Mesenchymal stem cell (in vitro differentiated cells and primary cell): Measurements from ENCODE around the gene DDX10.

ENCODE experiments used
- DNase-seq: peaks from one replicate; pipeline ENCODE4 v3.0.0-alpha.2; 2013
- H2AFZ ChIP-seq: one replicate; pipeline ENCODE4 v1.6.1; 2013; ENCODE audit warnings: low read depth, mild to moderate bottlenecking, control low read depth, inconsistent platforms, low read length, moderate library complexity
- H2AK5ac ChIP-seq: 2 replicates; pipeline ENCODE4 v1.6.1; 2013; ENCODE audit warnings: low read length, moderate library complexity, mild to moderate bottlenecking, inconsistent platforms; ENCODE audit not compliant: severe bottlenecking
- H2BK120ac ChIP-seq: one replicate; pipeline ENCODE4 v1.6.1; 2013; ENCODE audit warnings: low read depth, mild to moderate bottlenecking, inconsistent platforms, low read length, moderate library complexity
- H2BK12ac ChIP-seq, 2 experiments: one replicate each; pipeline ENCODE4 v1.6.1; 2013; ENCODE audit warnings: inconsistent platforms in 2 of 2, low read length in 2 of 2, mild to moderate bottlenecking in 2 of 2, moderate library complexity in 2 of 2, control low read depth in 1 of 2
- H2BK15ac ChIP-seq: one replicate; pipeline ENCODE4 v1.6.1; 2013; ENCODE audit warnings: mild to moderate bottlenecking, low read depth, inconsistent platforms; ENCODE audit not compliant: poor library complexity, severe bottlenecking
- H2BK5ac ChIP-seq: 2 replicates; pipeline ENCODE4 v1.6.1; 2013; ENCODE audit warnings: low read depth, mild to moderate bottlenecking, low read length, control low read depth, inconsistent platforms; ENCODE audit not compliant: poor library complexity, severe bottlenecking
- H3K14ac ChIP-seq, 2 experiments: one replicate each; pipeline ENCODE4 v1.6.1; 2013; ENCODE audit warnings: inconsistent platforms in 2 of 2, low read length in 2 of 2, control low read depth in 1 of 2, mild to moderate bottlenecking in 1 of 2, moderate library complexity in 1 of 2
- H3K18ac ChIP-seq, 2 experiments: one replicate each; pipeline ENCODE4 v1.6.1; 2013; ENCODE audit warnings: inconsistent platforms in 2 of 2, low read length in 2 of 2, control low read depth in 1 of 2, low read depth in 1 of 2, mild to moderate bottlenecking in 1 of 2
- H3K23ac ChIP-seq, 2 experiments: one replicate each; pipeline ENCODE4 v1.6.1; 2013; ENCODE audit warnings: inconsistent platforms in 2 of 2, low read length in 2 of 2, mild to moderate bottlenecking in 2 of 2, moderate library complexity in 2 of 2, control low read depth in 1 of 2
- H3K27ac ChIP-seq: 2 replicates; pipeline ENCODE4 v1.5.1; 2013; ENCODE audit warnings: mild to moderate bottlenecking, moderate library complexity, low read length, control low read depth, inconsistent platforms; ENCODE audit not compliant: poor library complexity, severe bottlenecking
- H3K27me3 ChIP-seq, 2 experiments: 2 replicates each; pipeline versions ENCODE4 v1.6.1 to v1.7.0; 2013; ENCODE audit warnings: low read length in 2 of 2, mild to moderate bottlenecking in 2 of 2, moderate library complexity in 2 of 2, control low read depth in 1 of 2, inconsistent platforms in 1 of 2; ENCODE audit not compliant: control insufficient read depth in 1 of 2, insufficient read depth in 1 of 2
- H3K36me3 ChIP-seq, 2 experiments: 2 replicates each; pipeline versions ENCODE4 v1.6.1 to v1.7.0; 2013; ENCODE audit warnings: low read length in 2 of 2, control low read depth in 1 of 2, inconsistent platforms in 1 of 2, low read depth in 1 of 2, mild to moderate bottlenecking in 1 of 2; ENCODE audit not compliant: insufficient read depth in 2 of 2, control insufficient read depth in 1 of 2
- H3K4ac ChIP-seq, 2 experiments: one replicate each; pipeline ENCODE4 v1.6.1; 2013; ENCODE audit warnings: inconsistent platforms in 2 of 2, low read length in 2 of 2, mild to moderate bottlenecking in 2 of 2, moderate library complexity in 2 of 2, control low read depth in 1 of 2, low read depth in 1 of 2
- H3K4me1 ChIP-seq: 2 replicates; pipeline ENCODE4 v1.6.1; 2013; ENCODE audit warnings: low read depth, low read length, control low read depth; ENCODE audit not compliant: control insufficient read depth, insufficient read depth
- H3K4me2 ChIP-seq: 2 replicates; pipeline ENCODE4 v1.6.1; 2013; ENCODE audit warnings: low read length, mild to moderate bottlenecking, inconsistent platforms; ENCODE audit not compliant: poor library complexity, severe bottlenecking
- H3K4me3 ChIP-seq, 2 experiments: 2 replicates each; pipeline versions ENCODE4 v1.5.1 to v1.7.0; 2013; ENCODE audit warnings: low read length in 2 of 2, mild to moderate bottlenecking in 2 of 2, control low read depth in 1 of 2, low read depth in 1 of 2; ENCODE audit not compliant: insufficient read depth in 1 of 2
- H3K79me1 ChIP-seq: replicated peaks from 2 replicates; pipeline ENCODE4 v1.6.1; 2013; ENCODE audit warnings: mild to moderate bottlenecking, control low read depth, low read length, inconsistent platforms; ENCODE audit not compliant: poor library complexity, severe bottlenecking
- H3K9ac ChIP-seq: 2 replicates; pipeline ENCODE4 v1.7.0; 2013; ENCODE audit warnings: mild to moderate bottlenecking, low read length, moderate library complexity
- H3K9me3 ChIP-seq: 2 replicates; pipeline ENCODE4 v1.7.0; 2013; ENCODE audit warnings: mild to moderate bottlenecking, low read length; ENCODE audit not compliant: control insufficient read depth
- H4K8ac ChIP-seq: one replicate; pipeline ENCODE4 v1.6.1; 2013; ENCODE audit warnings: inconsistent platforms, mild to moderate bottlenecking, low read length, moderate library complexity
- H4K91ac ChIP-seq: one replicate; pipeline ENCODE4 v1.6.1; 2013; ENCODE audit warnings: mild to moderate bottlenecking, low read length, inconsistent platforms
- WGBS: methylation state at CpG from one replicate; pipeline ENCODE4 v1.1.7; 2013; ENCODE audit warnings: mixed read lengths; 5-methylcytosine and 5-hydroxymethylcytosine counted together

DDX10 gene

DNA sequence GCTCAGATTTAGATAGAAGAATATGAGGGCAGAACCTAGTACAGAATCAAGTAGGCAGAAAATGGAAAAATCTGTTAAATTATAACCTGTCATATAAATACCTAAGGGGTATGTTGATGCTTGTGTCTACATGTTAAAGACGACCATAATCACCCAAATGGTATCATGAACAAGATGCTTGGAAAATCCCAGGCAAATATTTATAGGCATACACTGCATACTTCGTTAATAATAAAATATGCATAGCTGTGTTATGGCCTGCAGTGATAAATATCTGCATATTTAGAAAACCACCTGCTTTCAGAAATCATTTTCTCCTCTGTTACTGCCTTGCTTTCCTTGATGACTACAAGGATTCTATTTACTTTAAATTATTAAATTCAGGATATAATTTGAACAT lies 18.9 kb upstream of the DDX10 start:
- Histone ChIP-seq H4K91ac (no peak overlapping the region), H3K27me3 (no peaks in the 10 kb centered on the region), H3K14ac (no peak overlapping the region), H3K36me3 (no peaks in the 10 kb centered on the region), H3K18ac (no peak overlapping the region), H2BK12ac (no peak overlapping the region), H3K27ac (no peak overlapping the region), H3K9me3 (no peaks in the 10 kb centered on the region), H3K9ac (no peak overlapping the region), H2AFZ (no peak overlapping the region), H3K79me1 (no peaks in the 10 kb centered on the region), H2AK5ac (no peak overlapping the region), H3K4me3 (no peak overlapping the region), H3K4me2 (no peak overlapping the region), H3K4me1 (peaks cover 4% of the 10 kb centered on the region), H3K23ac (no peak overlapping the region), H2BK120ac (no peak overlapping the region), H3K4ac (no peak overlapping the region), H4K8ac (no peak overlapping the region), H2BK15ac (no peak overlapping the region), H2BK5ac (no peak overlapping the region)
- DNase-seq: no peak
- no CpG with 5 or more reads among the region's 2 CpGs for WGBS

DNA sequence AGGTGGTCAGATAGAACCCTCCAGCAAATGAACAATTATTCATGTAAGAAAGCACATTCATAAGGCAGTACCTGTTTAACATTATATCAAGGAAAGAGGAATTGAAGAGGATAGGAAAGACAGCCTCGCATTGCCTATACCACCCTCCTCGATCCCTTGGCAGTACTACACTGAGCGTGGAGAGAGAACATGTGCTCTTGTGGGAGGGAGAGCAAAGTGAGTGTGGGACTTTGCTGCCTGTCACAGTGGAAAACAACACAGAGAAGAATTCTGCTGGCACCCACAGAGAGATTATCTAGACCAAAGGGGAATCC lies 17.5 kb upstream of the DDX10 start:
- Histone ChIP-seq H3K14ac (peak overlapping the region in 1 of 2 experiments; percentile 18), H3K4ac (no peak overlapping the region)

DNA sequence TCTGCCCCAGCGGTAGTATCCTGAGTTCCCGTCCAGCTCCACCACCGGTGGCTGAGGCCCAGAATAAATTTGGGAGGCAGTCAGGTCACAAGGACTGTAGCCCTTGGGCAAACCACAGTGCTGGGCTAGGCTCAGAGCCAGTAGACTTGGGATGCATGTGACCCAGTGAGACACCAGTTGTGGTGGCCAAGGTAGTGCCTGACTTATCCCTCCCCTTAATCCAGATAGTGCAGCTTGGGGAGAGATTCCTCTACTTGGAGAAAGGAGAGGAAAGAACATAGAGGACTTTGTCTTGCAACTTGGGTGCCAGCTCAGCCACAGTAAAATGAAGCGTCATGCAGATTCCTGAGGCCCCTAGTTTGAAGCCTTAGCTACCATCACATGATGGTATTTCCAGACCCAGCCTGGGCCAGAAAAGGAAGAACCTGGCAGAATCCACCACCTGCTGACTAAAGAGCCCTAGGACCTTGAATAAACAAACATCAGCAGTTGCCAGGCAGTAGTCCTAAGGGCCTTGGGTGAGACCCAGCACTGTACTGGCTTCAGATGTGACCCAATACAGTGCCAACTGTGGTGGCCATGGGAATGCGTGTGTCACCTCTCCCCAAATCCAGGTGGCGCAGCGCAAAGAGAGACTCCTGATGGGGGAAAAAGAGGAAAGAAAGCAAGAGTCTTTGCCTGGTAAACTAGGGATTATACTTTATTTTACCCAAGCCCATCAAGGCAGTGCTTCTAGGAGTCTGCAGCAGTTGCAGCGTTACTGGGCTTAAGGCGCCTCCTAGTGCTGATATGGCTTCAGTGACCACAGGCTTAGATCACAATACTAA lies 17.0 kb upstream of the DDX10 start:
- Histone ChIP-seq H2BK5ac (no peak overlapping the region), H4K91ac (peak overlapping the region; percentile 46), H3K4ac (no peak overlapping the region), H3K36me3 (no peaks in the 10 kb centered on the region), H2AK5ac (peak overlapping the region; percentile 53), H2AFZ (peak overlapping the region; percentile 49), H3K4me1 (peaks cover 4% of the 10 kb centered on the region), H3K9ac (peak overlapping the region; percentile 82), H3K27ac (no peak overlapping the region), H3K14ac (no peak overlapping the region), H3K18ac (peak overlapping the region in 1 of 2 experiments; percentile 66), H2BK120ac (peak overlapping the region; percentile 27), H3K23ac (no peak overlapping the region), H3K79me1 (no peaks in the 10 kb centered on the region), H3K4me2 (no peak overlapping the region), H3K4me3 (no peak overlapping the region), H3K27me3 (no peaks in the 10 kb centered on the region), H2BK12ac (peak overlapping the region in 1 of 2 experiments; percentile 73), H2BK15ac (no peak overlapping the region), H3K9me3 (no peaks in the 10 kb centered on the region), H4K8ac (peak overlapping the region; percentile 94)
- WGBS: 66% methylated on average over 9 of the region's 9 CpGs
- DNase-seq: peak; percentile 81

More for the DNA sequence above, 17.5 kb upstream of the DDX10 start:
- Histone ChIP-seq H2AFZ (peak overlapping the region; percentile 49), H3K9ac (peak overlapping the region; percentile 82), H3K23ac (no peak overlapping the region), H2BK5ac (no peak overlapping the region), H3K4me3 (no peak overlapping the region), H2BK15ac (no peak overlapping the region), H2AK5ac (peak overlapping the region; percentile 53), H3K36me3 (no peaks in the 10 kb centered on the region), H3K27ac (no peak overlapping the region), H3K27me3 (no peaks in the 10 kb centered on the region), H3K79me1 (no peaks in the 10 kb centered on the region), H3K18ac (no peak overlapping the region), H2BK12ac (no peak overlapping the region), H3K4me2 (no peak overlapping the region), H3K4me1 (peaks cover 4% of the 10 kb centered on the region), H3K9me3 (no peaks in the 10 kb centered on the region), H4K91ac (no peak overlapping the region), H4K8ac (no peak overlapping the region), H2BK120ac (no peak overlapping the region)
- WGBS: 97% methylated on average over 3 of the region's 3 CpGs
- DNase-seq: no peak

DNA sequence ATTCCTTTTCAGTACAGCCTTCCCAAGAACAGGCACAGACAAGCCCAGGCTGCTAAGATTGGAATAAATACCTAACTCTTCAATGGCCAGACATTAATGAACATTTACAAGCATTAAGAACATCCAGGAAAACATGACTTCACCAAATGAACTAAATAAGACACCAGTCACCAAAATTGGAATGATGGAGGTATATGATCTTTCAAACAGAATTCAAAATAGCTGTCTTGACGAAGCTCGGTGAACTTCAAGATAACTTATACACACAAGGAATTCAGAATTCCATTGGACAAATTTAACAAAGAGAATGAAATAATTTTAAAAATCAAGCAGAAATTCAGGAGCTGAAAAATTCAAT lies 16.4 kb upstream of the DDX10 start:
- H3K79me1 ChIP-seq: no peaks in the 10 kb centered on the region
- H3K4me1 ChIP-seq: peaks cover 4% of the 10 kb centered on the region
- H3K18ac ChIP-seq: no peak overlapping the region
- H3K27ac ChIP-seq: no peak overlapping the region
- H2AFZ ChIP-seq: no peak overlapping the region
- peak overlapping the region; percentile 82 for H3K9ac ChIP-seq
- H2BK120ac ChIP-seq: no peak overlapping the region
- no peaks in the 10 kb centered on the region for H3K9me3 ChIP-seq
- H4K91ac ChIP-seq: no peak overlapping the region
- H3K4me2 ChIP-seq: no peak overlapping the region
- H3K4me3 ChIP-seq: no peak overlapping the region
- H2BK15ac ChIP-seq: no peak overlapping the region
- no peak overlapping the region for H2BK5ac ChIP-seq
- no peak overlapping the region for H4K8ac ChIP-seq
- H3K14ac ChIP-seq: no peak overlapping the region
- H3K36me3 ChIP-seq: no peaks in the 10 kb centered on the region
- no peak for DNase-seq
- no peak overlapping the region for H2AK5ac ChIP-seq
- H3K4ac ChIP-seq: no peak overlapping the region
- no peak overlapping the region for H3K23ac ChIP-seq
- no peak overlapping the region for H2BK12ac ChIP-seq
- no CpG with 5 or more reads among the region's 2 CpGs for WGBS
- no peaks in the 10 kb centered on the region for H3K27me3 ChIP-seq
